H1 (cell line): ENCODE measurements around the gene PCDHA11. TPM values are rescaled to one million over a fixed set of nuclear protein-coding genes. Genes with fewer than 3 reads are reported as not detected.
"Not testable (repeated sequence)": the region's sequence is repeated elsewhere in the genome, so short reads cannot be mapped to it uniquely, and the experiment has no call there.

Experiments used
- CTCF ChIA-PET: fragments of 300-600 bp; sonication (Branson Sonifier 250); formaldehyde crosslinking; loops from one replicate; lab custom pipeline; 2021; ENCODE audit not compliant: partially characterized antibody; lab: Charles Lee
- POLR2A ChIA-PET: fragments of 300-600 bp; sonication (Branson Sonifier 250); formaldehyde crosslinking; loops from one replicate; lab custom pipeline; 2021; ENCODE audit warnings: inconsistent platforms; ENCODE audit not compliant: partially characterized antibody; lab: Charles Lee
- DNase-seq, 2 experiments: peaks; one replicate each; pipeline versions ENCODE4 v3.0.0 to v3.0.0-alpha.2; 2010 to 2022; ENCODE audit warnings: low spot score in 2 of 2, low read depth in 1 of 2, mixed read lengths in 1 of 2
- FAIRE-seq: peaks from 2 replicates; lab custom pipeline; 2011; peaks lifted over from hg19 to GRCh38; lab: Jason Lieb, UNC
- H2AFZ ChIP-seq: 2 replicates; pipeline ENCODE4 v1.8.1; 2012; ENCODE audit warnings: low read length, inconsistent platforms
- H2AK5ac ChIP-seq: 2 replicates; pipeline ENCODE4 v1.6.1; 2013; ENCODE audit warnings: low read depth, low read length
- H2BK120ac ChIP-seq: replicated peaks from 2 replicates; pipeline ENCODE3; 2013; ENCODE audit warnings: low read depth, low read length, inconsistent platforms
- H2BK12ac ChIP-seq: 2 replicates; pipeline ENCODE4 v1.6.1; 2013; ENCODE audit warnings: low read depth, low read length
- H2BK15ac ChIP-seq: 2 replicates; pipeline ENCODE4 v1.6.1; 2013; ENCODE audit warnings: low read length
- H2BK20ac ChIP-seq: 2 replicates; pipeline ENCODE4 v1.6.1; 2013; ENCODE audit warnings: low read length
- H2BK5ac ChIP-seq: 2 replicates; pipeline ENCODE4 v1.6.1; 2013; ENCODE audit warnings: low read depth, low read length
- H3K14ac ChIP-seq: 2 replicates; pipeline ENCODE4 v1.6.1; 2013; ENCODE audit warnings: inconsistent platforms; ENCODE audit not compliant: insufficient read length
- H3K18ac ChIP-seq: 2 replicates; pipeline ENCODE4 v1.6.1; 2013; ENCODE audit warnings: low read length; ENCODE audit errors: extremely low read depth
- H3K23ac ChIP-seq: 2 replicates; pipeline ENCODE4 v1.6.1; 2013; ENCODE audit warnings: inconsistent platforms; ENCODE audit not compliant: insufficient read length
- H3K23me2 ChIP-seq: 2 replicates; pipeline ENCODE4 v1.6.1; 2013; ENCODE audit warnings: low read depth, low read length
- H3K27ac ChIP-seq: 2 replicates; pipeline ENCODE4 v1.6.1; 2011; ENCODE audit warnings: low read depth, low read length, inconsistent platforms
- H3K27me3 ChIP-seq, 4 experiments: replicated peaks in 1 of 4; 1 replicate in 1 of 4; 2 replicates in 3 of 4; pipeline versions ENCODE4 v1.6.1 to v1.8.1; 2011 to 2013; ENCODE audit warnings: low read length in 3 of 4, mild to moderate bottlenecking in 3 of 4, inconsistent platforms in 2 of 4, mixed read lengths in 2 of 4, moderate library complexity in 1 of 4; ENCODE audit not compliant: control insufficient read depth in 3 of 4, insufficient read depth in 3 of 4; ENCODE audit errors: extremely low read depth in 1 of 4
- H3K36me3 ChIP-seq, 4 experiments: 2 replicates each; pipeline versions ENCODE4 v1.6.1 to v1.8.1; 2011 to 2013; ENCODE audit warnings: mild to moderate bottlenecking in 4 of 4, low read length in 3 of 4, moderate library complexity in 2 of 4, control low read depth in 1 of 4, inconsistent platforms in 1 of 4; ENCODE audit not compliant: insufficient read depth in 4 of 4, control insufficient read depth in 2 of 4
- H3K4ac ChIP-seq: replicated peaks from 2 replicates; pipeline ENCODE3; 2013; ENCODE audit warnings: low read length, low read depth, mixed read lengths, inconsistent platforms; ENCODE audit not compliant: insufficient read length
- H3K4me1 ChIP-seq, 4 experiments: replicated peaks in 1 of 4; 1 replicate in 1 of 4; 2 replicates in 3 of 4; pipeline versions ENCODE4 v1.6.1 to v1.8.1; 2011 to 2013; ENCODE audit warnings: low read length in 3 of 4, inconsistent platforms in 2 of 4, mixed read lengths in 1 of 4; ENCODE audit not compliant: insufficient read depth in 4 of 4, control insufficient read depth in 3 of 4
- H3K4me2 ChIP-seq, 2 experiments: 2 replicates each; pipeline versions ENCODE4 v1.6.1 to v1.8.1; 2011 to 2013; ENCODE audit warnings: low read depth in 2 of 2, low read length in 2 of 2, control low read depth in 1 of 2, inconsistent platforms in 1 of 2, mild to moderate bottlenecking in 1 of 2; ENCODE audit not compliant: insufficient read depth in 1 of 2
- H3K4me3 ChIP-seq, 4 experiments: fragments of 200-600, 300-600 bp in 1 of 4; sonication (generic), shearing (Covaris generic), sonication (Bioruptor Twin) in 1 of 4; 2 replicates each; pipeline versions ENCODE4 v1.5.1 to v1.8.1; 2011 to 2016; ENCODE audit warnings: low read length in 4 of 4, low read depth in 3 of 4, control low read depth in 2 of 4, inconsistent platforms in 2 of 4, mild to moderate bottlenecking in 2 of 4, mixed read lengths in 1 of 4, moderate library complexity in 1 of 4; ENCODE audit not compliant: insufficient read depth in 2 of 4; ENCODE audit errors: extremely low read depth in 1 of 4
- H3K56ac ChIP-seq: replicated peaks from 2 replicates; pipeline ENCODE3; 2013; ENCODE audit warnings: low read depth, mild to moderate bottlenecking, mixed read lengths, low read length, inconsistent platforms; ENCODE audit not compliant: insufficient read length
- H3K79me1 ChIP-seq: 2 replicates; pipeline ENCODE4 v1.6.1; 2013; ENCODE audit warnings: low read depth, low read length, control low read depth
- H3K79me2 ChIP-seq, 2 experiments: 2 replicates each; pipeline versions ENCODE4 v1.6.1 to v1.8.1; 2012 to 2013; ENCODE audit warnings: low read length in 2 of 2, mild to moderate bottlenecking in 2 of 2, inconsistent platforms in 1 of 2; ENCODE audit not compliant: insufficient read depth in 2 of 2, control insufficient read depth in 1 of 2
- H3K9ac ChIP-seq, 4 experiments: replicated peaks in 1 of 4; 1 replicate in 1 of 4; 2 replicates in 3 of 4; pipeline versions ENCODE4 v1.6.1 to v1.8.1; 2011 to 2013; ENCODE audit warnings: low read depth in 3 of 4, low read length in 3 of 4, control low read depth in 2 of 4, mild to moderate bottlenecking in 2 of 4, moderate library complexity in 2 of 4, inconsistent platforms in 1 of 4; ENCODE audit errors: extremely low read depth in 1 of 4
- H3K9me3 ChIP-seq, 2 experiments: 2 replicates each; pipeline versions ENCODE4 v1.6.1 to v1.8.1; 2012 to 2013; ENCODE audit warnings: mild to moderate bottlenecking in 2 of 2, moderate library complexity in 2 of 2, control low read depth in 1 of 2, inconsistent platforms in 1 of 2, low read depth in 1 of 2, low read length in 1 of 2, mixed read lengths in 1 of 2; ENCODE audit not compliant: insufficient read depth in 2 of 2
- H4K20me1 ChIP-seq, 2 experiments: replicated peaks in 1 of 2; 2 replicates each; pipeline versions ENCODE3 to v1.8.1; 2011 to 2013; ENCODE audit warnings: inconsistent platforms in 2 of 2, low read length in 2 of 2, mild to moderate bottlenecking in 1 of 2; ENCODE audit not compliant: insufficient read depth in 2 of 2, control insufficient read depth in 1 of 2
- H4K5ac ChIP-seq: 2 replicates; pipeline ENCODE4 v1.6.1; 2013; ENCODE audit warnings: low read length, low read depth, mixed read lengths, inconsistent platforms; ENCODE audit not compliant: insufficient read length
- H4K8ac ChIP-seq: 2 replicates; pipeline ENCODE4 v1.8.0; 2013; ENCODE audit warnings: mild to moderate bottlenecking, moderate library complexity, low read length, inconsistent platforms; ENCODE audit not compliant: insufficient read depth; ENCODE audit errors: extremely low read depth
- H4K91ac ChIP-seq: replicated peaks from 2 replicates; pipeline ENCODE3; 2013; ENCODE audit warnings: low read length, mixed read lengths, inconsistent platforms; ENCODE audit not compliant: insufficient read length
- WGBS, 2 experiments: shearing (Covaris generic) in 1 of 2; methylation state at CpG; one replicate each; pipeline versions ENCODE4 v1.1.6 to v1.1.7; 2013 to 2015; ENCODE audit warnings: low lambda C conversion rate in 2 of 2, mixed read lengths in 2 of 2, inconsistent platforms in 1 of 2, low coverage in 1 of 2, missing lambda C conversion rate in 1 of 2; ENCODE audit not compliant: insufficient replicate concordance in 2 of 2, insufficient coverage in 1 of 2, insufficient read length in 1 of 2; ENCODE audit errors: extremely low coverage in 1 of 2, missing lambda C conversion rate in 1 of 2; 5-methylcytosine and 5-hydroxymethylcytosine counted together
- polyA plus RNA-seq, 7 experiments: library from polyadenylated mRNA; depleted of rRNA in 3 of 7; stranded (reverse) in 5 of 7; unstranded in 2 of 7; fragments of >200 nt in 5 of 7; fragments of 200-250 nt in 2 of 7; gene quantifications; 1 replicate in 5 of 7; 2 replicates in 1 of 7; 4 replicates in 1 of 7; pipeline versions ENCODE4 v1.2.1 to v1.2.3, GENCODE V29; 2011 to 2013; ENCODE audit warnings: missing spikeins in 2 of 7, mixed read lengths in 2 of 7
- total RNA-seq: library from RNA; stranded (reverse); fragmentation: NEBNext Ultra II Directional; extraction: Animal tissue kit (Norgen Biotek cat#: 25700); gene quantifications from 2 replicates; pipeline ENCODE4 v1.2.1, GENCODE V29; 2021

Gene PCDHA11
- total and polyA plus RNA-seq, 2 of the 8 experiments (the other 6 are each of a cell fraction or from before 2014, with no cell fraction given), result 4.7 to 6.6 TPM

DNA sequence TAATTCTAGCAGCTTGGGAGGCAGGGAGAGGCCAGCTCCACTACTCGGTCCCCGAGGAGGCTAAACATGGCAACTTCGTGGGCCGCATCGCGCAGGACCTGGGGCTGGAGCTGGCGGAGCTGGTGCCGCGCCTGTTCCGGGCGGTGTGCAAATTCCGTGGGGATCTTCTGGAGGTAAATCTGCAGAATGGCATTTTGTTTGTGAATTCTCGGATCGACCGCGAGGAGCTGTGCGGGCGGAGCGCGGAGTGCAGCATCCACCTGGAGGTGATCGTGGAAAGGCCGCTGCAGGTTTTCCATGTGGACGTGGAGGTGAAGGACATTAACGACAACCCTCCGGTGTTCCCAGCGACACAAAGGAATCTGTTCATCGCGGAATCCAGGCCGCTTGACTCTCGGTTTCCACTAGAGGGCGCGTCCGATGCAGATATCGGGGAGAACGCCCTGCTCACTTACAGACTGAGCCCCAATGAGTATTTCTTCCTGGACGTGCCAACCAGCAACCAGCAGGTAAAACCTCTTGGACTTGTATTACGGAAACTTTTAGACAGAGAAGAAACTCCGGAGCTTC, 34.2 kb upstream of the PCDHA11 start:
- peak overlapping the region in 1 of 2 experiments; percentile 59; a peak in 1 of 4 replicates for H3K4me2 ChIP-seq
- H3K23ac ChIP-seq, H3K18ac ChIP-seq, H3K79me1 ChIP-seq, H3K56ac ChIP-seq, H4K91ac ChIP-seq, H3K36me3 ChIP-seq, H2BK20ac ChIP-seq, H4K5ac ChIP-seq, H3K4me1 ChIP-seq, H2AK5ac ChIP-seq, H4K8ac ChIP-seq, H3K27ac ChIP-seq, H2BK12ac ChIP-seq, H3K14ac ChIP-seq, H3K9ac ChIP-seq, POLR2A ChIA-PET, H2BK15ac ChIP-seq, H2AFZ ChIP-seq, H3K23me2 ChIP-seq, H3K27me3 ChIP-seq, H2BK5ac ChIP-seq, H3K79me2 ChIP-seq, H2BK120ac ChIP-seq, H4K20me1 ChIP-seq, H3K4ac ChIP-seq: not testable (repeated sequence)
- H3K9me3 ChIP-seq, result peaks cover 0 to 21% of the 10 kb centered on the region in 2 experiments; a peak in 2 of 4 replicates
- FAIRE-seq (peak; percentile 62), DNase-seq (peak in 1 of 2 experiments; percentile 59)
- CTCF ChIA-PET, result interaction anchor here (1.1 to 2.2 kb wide), 7 partner anchors 8 to 217 kb away, joined by 3 to 6 read pairs (median 4); partner anchors contain the start of genes PCDHA11, PCDHA5 and PCDHB1
- WGBS, 2 experiments, result 86% methylated on average over 25 of the region's 38 CpGs; no CpG with 5 or more reads in 1 of the 2 experiments
- peak overlapping the region in 1 of 4 experiments; percentile 59; a peak in 2 of 8 replicates for H3K4me3 ChIP-seq
